ENCODE results near the gene SIK3.

The SIK3 gene

DNA sequence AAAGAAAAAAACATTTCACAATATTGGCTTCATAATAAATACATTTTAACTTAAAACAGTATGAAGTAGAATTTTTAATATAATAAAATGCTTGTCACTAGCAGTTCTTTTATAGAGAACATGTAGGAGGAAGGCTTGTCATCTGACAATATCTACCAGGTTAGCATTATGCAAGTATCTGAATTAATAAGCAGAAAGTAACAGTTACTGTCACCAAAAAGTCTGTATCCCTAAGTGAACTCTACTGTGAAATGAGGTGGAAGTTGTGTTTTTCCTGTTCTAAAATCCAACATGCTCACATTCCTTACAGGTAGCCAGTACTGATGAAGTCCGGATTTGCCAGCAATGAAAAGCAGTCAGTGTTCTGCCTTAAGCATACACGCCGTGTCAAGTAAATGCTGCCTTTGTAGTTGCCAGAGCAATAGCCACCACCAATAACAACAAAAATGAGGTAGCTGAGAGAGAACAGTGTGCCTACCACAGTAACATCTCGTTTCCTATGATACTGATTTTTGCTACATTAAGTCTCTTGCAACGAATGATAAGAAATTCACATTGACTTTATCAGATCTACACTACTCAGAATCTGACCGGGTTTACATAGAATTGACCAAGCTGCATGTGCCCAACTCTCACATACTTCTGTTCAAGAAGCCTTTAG lies 95.5 kb downstream of the SIK3 start:
- H3K4me3 ChIP-seq (ENCODE audit: low read depth in 1 of 2, low read length in 1 of 2): no peak overlapping the region
- TF ChIP-seq, protein P1, sequence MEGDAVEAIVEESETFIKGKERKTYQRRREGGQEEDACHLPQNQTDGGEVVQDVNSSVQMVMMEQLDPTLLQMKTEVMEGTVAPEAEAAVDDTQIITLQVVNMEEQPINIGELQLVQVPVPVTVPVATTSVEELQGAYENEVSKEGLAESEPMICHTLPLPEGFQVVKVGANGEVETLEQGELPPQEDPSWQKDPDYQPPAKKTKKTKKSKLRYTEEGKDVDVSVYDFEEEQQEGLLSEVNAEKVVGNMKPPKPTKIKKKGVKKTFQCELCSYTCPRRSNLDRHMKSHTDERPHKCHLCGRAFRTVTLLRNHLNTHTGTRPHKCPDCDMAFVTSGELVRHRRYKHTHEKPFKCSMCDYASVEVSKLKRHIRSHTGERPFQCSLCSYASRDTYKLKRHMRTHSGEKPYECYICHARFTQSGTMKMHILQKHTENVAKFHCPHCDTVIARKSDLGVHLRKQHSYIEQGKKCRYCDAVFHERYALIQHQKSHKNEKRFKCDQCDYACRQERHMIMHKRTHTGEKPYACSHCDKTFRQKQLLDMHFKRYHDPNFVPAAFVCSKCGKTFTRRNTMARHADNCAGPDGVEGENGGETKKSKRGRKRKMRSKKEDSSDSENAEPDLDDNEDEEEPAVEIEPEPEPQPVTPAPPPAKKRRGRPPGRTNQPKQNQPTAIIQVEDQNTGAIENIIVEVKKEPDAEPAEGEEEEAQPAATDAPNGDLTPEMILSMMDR (IDR thresholded peaks at IDR 0.05): no peak
- H3K9me3 ChIP-seq: no peaks in the 10 kb centered on the region
- H3K4me1 ChIP-seq (ENCODE audit: control insufficient read depth in 1 of 2, insufficient read depth in 1 of 2, low read depth in 1 of 2, low read length in 1 of 2): peaks cover 29 to 44% of the 10 kb centered on the region in 2 experiments
- no peaks in the 10 kb centered on the region for H3K27me3 ChIP-seq
- H3K27ac ChIP-seq: peak overlapping the region; percentile 30
- peaks cover 6% of the 10 kb centered on the region for H3K36me3 ChIP-seq

GRCh38 chr11:117000014-117000737 lies 98.1 kb downstream of the SIK3 start:
- no peaks in the 10 kb centered on the region for H3K27me3 ChIP-seq

DNA sequence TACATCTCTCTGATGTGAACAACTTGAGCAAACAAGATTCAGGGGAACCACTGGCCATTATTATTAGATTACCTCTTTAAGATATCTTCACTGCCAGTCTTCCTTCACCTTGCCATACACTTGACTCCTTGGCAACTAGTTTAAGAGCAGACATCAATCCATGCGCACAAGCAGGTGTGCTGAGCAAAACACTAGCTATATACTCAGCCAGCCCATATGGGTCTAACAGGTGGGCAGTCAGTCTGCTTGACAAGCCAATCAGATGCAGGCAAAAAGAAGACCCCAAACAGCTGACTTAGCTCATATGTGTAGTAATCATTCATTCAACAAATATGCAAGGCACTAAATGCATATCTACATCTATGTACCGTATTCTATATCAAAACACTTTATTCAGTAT lies 101.2 kb downstream of the SIK3 start:
- no peaks in the 10 kb centered on the region for H3K27me3 ChIP-seq
- no peaks in the 10 kb centered on the region for H3K9me3 ChIP-seq
- H3K36me3 ChIP-seq: no peaks in the 10 kb centered on the region
- H3K4me3 ChIP-seq (ENCODE audit: low read depth in 1 of 2, low read length in 1 of 2): no peak overlapping the region
- peaks cover 21 to 37% of the 10 kb centered on the region in 2 experiments for H3K4me1 ChIP-seq (ENCODE audit: control insufficient read depth in 1 of 2, insufficient read depth in 1 of 2, low read depth in 1 of 2, low read length in 1 of 2)
- no peak overlapping the region for H3K27ac ChIP-seq
- TF ChIP-seq, protein P1 (IDR thresholded peaks at IDR 0.05): no peak

More at GRCh38 chr11:117000014-117000737, 98.1 kb downstream of the SIK3 start:
- peak overlapping the region; percentile 46 for H3K27ac ChIP-seq
- peaks cover 6% of the 10 kb centered on the region for H3K36me3 ChIP-seq
- H3K9me3 ChIP-seq: no peaks in the 10 kb centered on the region
- TF ChIP-seq, protein P1 (IDR thresholded peaks at IDR 0.05): no peak
- peaks cover 17 to 28% of the 10 kb centered on the region in 2 experiments for H3K4me1 ChIP-seq (ENCODE audit: control insufficient read depth in 1 of 2, insufficient read depth in 1 of 2, low read depth in 1 of 2, low read length in 1 of 2)
- no peak overlapping the region for H3K4me3 ChIP-seq (ENCODE audit: low read depth in 1 of 2, low read length in 1 of 2)

- H3K9me3 ChIP-seq: no peaks in the 10 kb centered on the region
- H3K36me3 ChIP-seq: no peaks in the 10 kb centered on the region
- H3K4me1 ChIP-seq (ENCODE audit: control insufficient read depth in 1 of 2, insufficient read depth in 1 of 2, low read depth in 1 of 2, low read length in 1 of 2): peaks cover 8 to 26% of the 10 kb centered on the region in 2 experiments
- H3K27me3 ChIP-seq: no peaks in the 10 kb centered on the region
- peak overlapping the region; percentile 16 for H3K27ac ChIP-seq
- TF ChIP-seq, protein P1 (IDR thresholded peaks at IDR 0.05): no peak
- no peak overlapping the region for H3K4me3 ChIP-seq (ENCODE audit: low read depth in 1 of 2, low read length in 1 of 2)
These were observed 104.0 kb downstream of the SIK3 start for GRCh38 chr11:116994195-116994594.

GRCh38 chr11:116993599-116993998 lies 104.6 kb downstream of the SIK3 start:
- TF ChIP-seq, protein P1 (IDR thresholded peaks at IDR 0.05): no peak
- Histone ChIP-seq H3K27ac (peak overlapping the region; percentile 16), H3K4me3 (ENCODE audit: low read depth in 1 of 2, low read length in 1 of 2) (no peak overlapping the region)

More at GRCh38 chr11:116993599-116993998, 104.6 kb downstream of the SIK3 start:
- Histone ChIP-seq H3K9me3 (no peaks in the 10 kb centered on the region), H3K27me3 (no peaks in the 10 kb centered on the region), H3K4me1 (ENCODE audit: control insufficient read depth in 1 of 2, insufficient read depth in 1 of 2, low read depth in 1 of 2, low read length in 1 of 2) (peaks cover 13 to 32% of the 10 kb centered on the region in 2 experiments), H3K36me3 (no peaks in the 10 kb centered on the region)
